Skeletal muscle cell (primary cell): Measurements from ENCODE around the gene NKPD1.

Source experiments
- DNase-seq: peaks from one replicate; pipeline ENCODE4 v3.0.0-alpha.2; 2010; ENCODE audit warnings: low read depth
- H3K4me3 ChIP-seq: 2 replicates; pipeline ENCODE4 v1.5.1; 2011; ENCODE audit warnings: low read depth, mild to moderate bottlenecking, control low read depth, low read length, moderate library complexity

Gene NKPD1

DNA sequence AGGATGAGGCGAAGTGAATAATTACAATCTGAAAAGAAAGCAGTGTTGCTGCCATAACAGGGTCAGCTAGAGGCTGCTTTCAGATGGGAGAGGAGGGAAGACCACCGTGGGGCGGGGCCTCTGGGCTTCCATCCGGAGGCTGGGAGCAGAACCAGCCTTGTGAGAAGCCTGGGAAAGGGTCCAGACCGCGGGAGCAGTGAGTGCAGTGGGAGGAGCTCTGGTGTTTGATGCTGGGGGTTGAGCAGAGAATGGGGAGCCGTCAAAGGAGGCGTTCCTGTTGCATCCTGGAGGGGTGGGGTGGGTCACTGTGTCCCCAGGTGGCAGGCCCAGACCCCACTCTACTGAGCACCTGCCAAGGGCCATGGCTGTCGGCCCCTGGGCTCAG lies 18.1 kb downstream of the NKPD1 start:
- no peak overlapping the region for H3K4me3 ChIP-seq
- DNase-seq: no peak

- no peak overlapping the region for H3K4me3 ChIP-seq
- no peak for DNase-seq
These were observed 18.6 kb downstream of the NKPD1 start for GRCh38 chr19:45142016-45142725.

DNA sequence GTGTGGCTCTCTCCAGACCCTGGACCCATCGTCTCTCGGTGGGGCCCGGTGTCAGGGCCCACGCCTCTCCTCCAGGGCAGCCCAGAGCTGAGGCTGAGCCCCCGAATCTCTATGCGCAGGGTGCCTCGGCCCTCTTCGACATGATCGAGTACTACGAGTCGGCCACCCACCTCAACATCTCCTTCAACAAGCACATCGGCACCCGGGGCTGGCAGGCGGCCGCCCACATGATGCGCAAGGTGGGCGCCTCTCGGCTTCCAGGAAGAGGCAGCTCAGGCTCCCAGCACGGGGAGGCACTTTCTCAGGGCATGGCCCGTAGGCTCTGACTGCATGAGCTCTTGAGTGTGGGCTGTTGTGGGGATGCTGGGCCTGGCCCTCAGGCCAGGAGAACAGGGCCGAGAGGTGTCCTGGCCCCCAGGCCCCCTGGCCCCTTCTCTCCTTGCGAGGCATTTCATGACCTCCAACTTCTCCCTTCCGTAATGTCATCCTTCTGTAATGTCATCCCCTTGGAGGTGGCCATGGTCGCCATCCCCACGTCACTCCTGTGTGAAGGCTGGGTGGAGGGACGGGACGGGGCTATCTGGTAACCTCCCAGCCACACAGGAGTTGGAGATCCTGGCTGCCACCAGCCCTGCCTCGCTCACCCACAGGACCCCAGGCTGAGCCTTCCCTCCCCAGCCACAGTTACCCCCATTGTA lies 19.4 kb downstream of the NKPD1 start:
- no peak for DNase-seq
- no peak overlapping the region for H3K4me3 ChIP-seq

DNA sequence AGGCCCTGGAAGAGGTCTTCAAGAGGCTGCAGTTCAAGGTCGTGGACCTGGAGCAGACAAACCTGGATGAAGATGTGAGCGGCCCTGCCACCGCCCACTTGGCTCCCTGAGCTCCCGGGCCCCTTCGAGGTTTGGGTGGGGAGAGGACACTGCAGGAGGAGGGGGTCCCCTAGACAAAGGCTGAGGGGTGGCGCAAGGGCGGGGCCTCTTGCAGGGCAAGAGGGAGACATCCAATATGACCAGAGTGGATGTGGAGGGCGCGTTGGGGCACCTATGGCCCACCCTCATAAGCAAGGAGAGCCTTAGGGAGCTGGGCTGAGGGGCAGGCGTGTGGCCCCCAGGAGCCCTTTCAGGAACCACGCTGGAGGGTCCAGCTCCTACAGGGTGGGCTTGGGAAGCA lies 20.2 kb downstream of the NKPD1 start:
- no peak for DNase-seq
- H3K4me3 ChIP-seq: no peak overlapping the region

- no peak for DNase-seq
- no peak overlapping the region for H3K4me3 ChIP-seq
These were observed 20.7 kb downstream of the NKPD1 start for GRCh38 chr19:45140144-45140503.

DNA sequence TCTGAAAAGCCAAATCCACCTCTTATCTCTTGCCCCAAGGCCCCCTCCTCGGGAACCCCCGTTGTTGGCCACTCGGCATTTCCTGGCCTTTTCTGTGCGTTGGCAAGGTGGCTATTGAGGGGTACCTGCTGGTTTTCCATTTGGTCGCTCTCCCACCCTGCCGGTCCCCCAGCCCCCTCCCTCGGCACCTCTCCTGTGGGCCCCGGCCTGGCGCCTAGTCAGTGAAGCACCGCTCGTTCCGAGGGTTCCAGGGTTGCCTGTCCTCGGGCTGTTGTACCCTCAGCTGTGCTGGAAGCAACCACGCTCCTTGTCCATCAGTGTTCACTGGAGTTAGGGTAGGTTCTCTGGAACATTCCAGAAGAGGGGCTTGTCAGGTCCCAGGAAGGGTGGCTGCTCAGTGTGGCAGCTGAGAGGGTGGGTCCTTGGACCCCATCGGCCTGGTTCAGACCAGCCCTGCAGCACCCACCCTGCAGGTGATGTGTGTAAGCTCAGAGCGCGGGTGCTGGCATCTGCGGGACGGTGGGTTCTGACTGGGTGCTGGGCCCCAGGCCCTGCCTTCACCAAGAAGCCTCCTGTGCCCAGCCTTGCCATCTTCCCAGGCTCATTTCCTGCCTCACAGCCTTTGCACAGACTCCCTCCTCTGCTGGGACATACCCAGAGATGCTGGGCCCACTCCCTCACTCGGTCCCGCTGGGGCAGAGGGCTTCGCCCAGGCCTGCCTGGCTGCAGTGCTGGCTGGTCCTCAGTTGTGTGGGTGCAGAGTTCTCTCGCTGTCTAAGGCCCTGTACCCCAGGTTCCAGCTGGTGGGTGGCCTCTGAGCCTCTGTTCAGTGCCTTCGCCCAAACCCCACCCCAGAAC lies 21.3 kb downstream of the NKPD1 start:
- no peak overlapping the region for H3K4me3 ChIP-seq
- no peak for DNase-seq

GRCh38 chr19:45138303-45138751 lies 22.5 kb downstream of the NKPD1 start:
- no peak overlapping the region for H3K4me3 ChIP-seq
- DNase-seq: no peak

DNA sequence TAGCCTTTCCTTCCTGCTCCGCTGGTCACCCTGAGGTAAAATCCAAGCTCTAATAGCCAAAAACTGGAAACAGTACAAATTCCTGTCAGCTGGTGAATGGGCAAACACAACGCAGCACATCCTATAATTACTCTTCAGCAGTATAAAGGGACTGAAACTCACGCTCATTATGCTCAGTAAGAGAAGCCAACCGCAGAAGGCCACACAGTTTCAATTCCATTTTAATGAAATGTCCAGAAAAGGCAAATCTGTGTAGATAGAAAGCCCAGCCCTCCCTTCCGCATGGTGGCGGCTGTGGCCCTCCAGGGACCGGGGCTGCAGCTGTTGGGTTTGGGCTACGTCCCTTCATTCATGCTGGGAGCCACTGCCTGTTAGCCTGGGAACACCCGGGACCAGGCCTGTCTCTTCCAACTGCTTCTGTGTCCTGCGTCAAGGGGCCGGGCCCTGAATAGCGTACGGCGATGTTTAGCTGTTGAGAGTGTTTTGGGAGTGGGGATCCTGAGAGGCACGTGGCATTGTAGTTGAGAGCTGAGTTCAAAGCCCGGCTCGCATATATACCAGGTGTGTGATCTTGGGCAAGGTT lies 23.5 kb downstream of the NKPD1 start:
- H3K4me3 ChIP-seq: no peak overlapping the region
- no peak for DNase-seq

DNA sequence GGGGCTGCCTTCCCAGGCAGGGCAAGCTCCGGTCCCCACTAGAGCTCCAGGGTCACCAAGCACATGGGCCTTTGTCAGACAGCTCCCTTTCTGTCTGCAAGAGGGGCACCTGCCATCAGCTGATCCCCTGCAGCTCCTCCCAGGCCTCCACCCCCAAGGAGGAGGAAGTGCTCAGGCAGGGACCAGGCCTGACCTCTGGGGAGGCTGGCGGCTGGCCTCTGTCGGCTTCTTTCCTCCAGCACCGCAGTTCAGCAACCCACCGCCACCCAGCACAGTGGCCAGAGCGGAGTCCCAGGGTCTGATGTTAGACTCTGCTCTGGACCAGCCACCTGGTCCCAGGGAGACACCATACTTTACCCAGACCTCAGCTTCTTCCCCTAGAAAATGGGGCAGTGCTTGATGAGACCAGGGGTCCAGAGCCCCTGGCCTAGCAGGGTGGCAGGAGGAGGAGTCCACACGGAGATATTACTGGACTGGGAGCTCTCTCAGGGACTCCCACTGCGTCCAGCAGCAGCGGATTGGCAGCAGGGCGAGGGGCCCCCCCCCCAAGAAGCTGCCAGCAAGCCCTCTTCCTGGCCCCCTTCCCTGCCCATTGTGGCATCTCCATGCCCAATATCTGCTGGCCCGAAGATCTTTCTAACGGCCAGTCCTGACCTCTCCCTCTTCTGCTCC lies 24.1 kb downstream of the NKPD1 start:
- H3K4me3 ChIP-seq: no peak overlapping the region
- no peak for DNase-seq

DNA sequence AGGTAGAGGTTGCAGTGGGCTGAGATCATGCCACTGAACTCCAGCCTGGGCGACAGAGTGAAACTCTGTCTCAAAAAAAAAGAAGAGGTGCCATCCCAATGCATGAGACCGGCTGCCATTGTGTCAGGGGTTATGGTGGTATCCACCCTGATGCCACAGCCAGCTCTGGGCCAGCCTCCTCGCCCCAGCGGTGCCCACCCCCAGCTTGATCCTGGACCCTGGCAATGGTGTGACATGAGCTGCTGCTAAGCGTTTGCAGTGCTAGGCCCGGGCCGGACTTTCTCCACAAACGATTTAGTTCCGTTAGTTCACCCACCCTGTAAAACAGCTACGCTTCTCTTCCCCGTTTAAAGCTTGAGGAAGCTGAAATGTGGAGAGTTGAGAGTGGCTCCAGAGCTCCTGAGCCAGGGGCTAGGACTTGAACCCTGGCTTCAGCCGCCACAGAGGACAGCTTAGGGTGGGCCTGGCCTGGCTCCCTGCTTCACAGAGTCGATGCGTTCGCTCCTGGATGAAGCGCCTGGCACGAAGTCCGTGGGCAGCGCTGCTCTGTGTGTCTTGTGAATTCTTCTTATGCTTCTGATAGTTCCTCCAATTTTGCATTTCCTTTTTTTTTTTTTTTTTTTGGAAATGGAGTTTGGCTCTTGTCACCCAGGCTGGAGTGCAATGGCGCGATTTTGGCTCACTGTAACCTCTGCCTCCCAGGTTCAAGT lies 25.5 kb downstream of the NKPD1 start:
- H3K4me3 ChIP-seq: no peak overlapping the region
- DNase-seq: no peak

- DNase-seq: no peak
- H3K4me3 ChIP-seq: no peak overlapping the region
These were observed 27.1 kb downstream of the NKPD1 start for GRCh38 chr19:45133661-45134060.

GRCh38 chr19:45130888-45131615 lies 29.7 kb downstream of the NKPD1 start:
- no peak overlapping the region for H3K4me3 ChIP-seq
- DNase-seq: no peak

GRCh38 chr19:45130236-45130635 lies 30.5 kb downstream of the NKPD1 start:
- H3K4me3 ChIP-seq: no peak overlapping the region
- DNase-seq: no peak

GRCh38 chr19:45128806-45129205 lies 32.0 kb downstream of the NKPD1 start:
- no peak for DNase-seq
- H3K4me3 ChIP-seq: no peak overlapping the region

GRCh38 chr19:45128146-45128545 lies 32.6 kb downstream of the NKPD1 start:
- DNase-seq: no peak
- H3K4me3 ChIP-seq: no peak overlapping the region

- no peak for DNase-seq
- no peak overlapping the region for H3K4me3 ChIP-seq
These were observed 34.1 kb downstream of the NKPD1 start for GRCh38 chr19:45126654-45127053.

DNA sequence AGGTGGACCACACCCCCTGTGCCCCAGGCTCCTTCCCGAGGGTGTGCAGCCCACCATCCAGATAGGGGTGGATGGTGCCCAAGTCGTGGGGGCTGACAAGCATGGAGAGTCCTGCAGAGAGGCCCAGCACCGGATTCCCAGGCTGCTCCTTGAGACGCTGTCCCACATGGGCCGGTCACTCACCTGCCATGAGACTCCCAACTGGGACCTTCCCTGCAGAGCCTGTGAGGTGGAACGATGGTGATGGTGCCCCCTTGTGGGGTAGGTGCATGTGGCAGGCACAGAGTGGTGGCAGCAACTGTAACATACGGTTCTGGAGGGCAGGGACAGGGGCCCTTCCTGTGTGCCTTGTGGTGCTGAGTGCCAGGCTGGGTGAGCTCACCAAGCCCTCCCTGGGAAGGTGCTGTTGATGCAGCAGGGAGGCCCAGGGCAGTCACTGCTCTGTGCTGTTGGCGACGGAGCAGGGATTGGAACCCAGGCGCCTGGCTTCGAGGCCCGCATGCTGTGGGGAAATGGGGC lies 34.7 kb downstream of the NKPD1 start:
- no peak overlapping the region for H3K4me3 ChIP-seq
- DNase-seq: no peak

DNA sequence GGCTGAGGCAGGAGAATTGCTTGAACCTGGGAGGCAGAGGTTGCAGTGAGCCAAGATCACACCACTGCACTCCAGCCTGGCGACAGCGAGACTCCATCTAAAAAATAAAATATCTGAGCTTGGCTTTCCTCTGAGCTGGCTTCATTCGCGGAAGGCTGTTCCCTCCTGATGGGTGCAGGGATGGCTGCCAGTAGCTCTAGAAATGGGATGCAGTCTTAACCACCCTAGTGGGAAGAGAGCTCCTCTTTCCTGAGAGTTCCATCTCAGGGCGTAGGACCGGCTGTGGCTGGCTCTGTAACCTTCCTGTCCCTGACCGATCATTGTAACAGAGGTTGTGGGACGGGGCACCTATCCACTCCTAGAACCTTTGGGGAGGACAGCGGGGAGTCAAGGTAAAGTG lies 35.4 kb downstream of the NKPD1 start:
- no peak overlapping the region for H3K4me3 ChIP-seq
- no peak for DNase-seq
